ENCODE results near the gene TYW1.
"Not testable (repeated sequence)": the region's sequence is repeated elsewhere in the genome, so short reads cannot be mapped to it uniquely, and the experiment has no call there.

TYW1 gene

DNA sequence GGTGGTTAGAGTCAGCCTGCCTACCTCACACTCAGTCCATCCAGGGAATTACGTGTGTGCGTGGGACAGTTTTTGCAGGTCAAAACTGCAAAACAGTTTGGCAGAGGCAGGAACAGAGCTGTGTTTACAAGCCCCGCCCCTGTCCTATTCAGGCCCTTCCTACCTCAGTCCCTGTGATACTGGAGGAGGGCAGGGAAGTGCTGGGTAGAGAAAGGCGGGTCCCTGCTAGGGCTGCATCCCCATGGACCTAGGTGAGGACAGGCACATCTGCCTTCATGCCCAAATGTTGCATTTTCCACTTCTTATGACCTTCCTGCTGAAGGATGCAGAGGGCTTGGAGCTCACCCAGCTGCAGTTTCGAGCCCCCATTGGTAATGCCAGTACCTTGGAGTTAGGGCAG is 26.3 kb upstream of the TYW1 start:
- Mint-ChIP-seq H3K27ac (no peak overlapping the region), H3K4me3 (no peak overlapping the region), H3K9me3 (no peaks in the 10 kb centered on the region), H3K4me1 (peaks cover 5% of the 10 kb centered on the region), H3K27me3 (no peaks in the 10 kb centered on the region), H3K36me3 (ENCODE audit: low read depth) (no peaks in the 10 kb centered on the region)
- ATAC-seq (no peak), DNase-seq (no peak)

GRCh38 chr7:66974986-66975590 is 21.5 kb upstream of the TYW1 start:
- H3K4me3 Mint-ChIP-seq, result no peak overlapping the region
- H3K27ac Mint-ChIP-seq, result no peak overlapping the region
- ATAC-seq (no peak), DNase-seq (no peak)
- peaks cover 6% of the 10 kb centered on the region for H3K9me3 Mint-ChIP-seq
- H3K4me1 Mint-ChIP-seq, result no peaks in the 10 kb centered on the region
- H3K27me3 Mint-ChIP-seq, result no peaks in the 10 kb centered on the region
- H3K36me3 Mint-ChIP-seq (ENCODE audit: low read depth), result no peaks in the 10 kb centered on the region

DNA sequence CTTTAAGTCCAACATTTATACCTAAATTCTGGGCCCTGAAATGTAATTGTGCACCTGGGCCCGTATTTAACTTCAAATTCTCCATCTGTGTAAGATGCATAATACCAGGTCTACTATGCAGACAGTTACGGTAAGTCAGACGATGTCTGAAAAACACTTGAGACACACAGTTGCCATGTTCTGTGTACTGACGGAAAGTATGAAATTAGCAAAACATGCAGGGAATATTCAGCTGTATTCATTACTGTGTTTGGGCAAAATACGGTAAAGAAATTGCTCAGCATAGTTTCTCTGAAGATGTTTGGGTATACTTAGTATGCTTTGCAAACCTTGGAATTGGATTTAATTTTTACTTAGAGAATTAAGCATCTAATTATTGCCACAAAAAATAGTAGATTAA is 18.3 kb upstream of the TYW1 start:
- not testable (repeated sequence) for H3K36me3 Mint-ChIP-seq (ENCODE audit: low read depth); H3K4me1 Mint-ChIP-seq; DNase-seq; ATAC-seq; H3K4me3 Mint-ChIP-seq; H3K27me3 Mint-ChIP-seq; H3K27ac Mint-ChIP-seq
- peaks cover 12% of the 10 kb centered on the region for H3K9me3 Mint-ChIP-seq

DNA sequence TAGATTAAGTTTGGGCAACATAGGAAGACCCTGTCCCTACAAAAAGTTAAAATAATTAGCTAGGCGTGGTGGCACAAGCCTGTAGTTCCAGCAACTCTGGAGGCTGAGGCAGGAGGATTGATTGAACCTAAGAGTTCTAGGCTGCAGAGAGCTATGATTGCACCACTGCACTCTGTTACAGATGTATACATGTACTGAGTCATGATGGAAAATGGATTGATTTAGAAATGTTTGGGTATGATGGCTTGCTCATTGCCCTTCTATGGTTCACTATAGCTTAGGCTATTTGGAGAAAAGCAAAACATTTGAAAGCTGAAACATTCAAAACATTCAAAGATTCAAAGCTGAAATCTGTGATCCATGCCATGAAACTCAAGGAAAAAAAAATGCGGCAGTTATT is 17.6 kb upstream of the TYW1 start:
- H3K36me3 Mint-ChIP-seq (ENCODE audit: low read depth); ATAC-seq; DNase-seq; H3K4me3 Mint-ChIP-seq; H3K27me3 Mint-ChIP-seq; H3K4me1 Mint-ChIP-seq; H3K27ac Mint-ChIP-seq: not testable (repeated sequence)
- peaks cover 12% of the 10 kb centered on the region for H3K9me3 Mint-ChIP-seq

- not testable (repeated sequence) for H3K27me3 Mint-ChIP-seq; H3K36me3 Mint-ChIP-seq (ENCODE audit: low read depth); H3K4me3 Mint-ChIP-seq; ATAC-seq; H3K27ac Mint-ChIP-seq; H3K4me1 Mint-ChIP-seq; DNase-seq
- peaks cover 12% of the 10 kb centered on the region for H3K9me3 Mint-ChIP-seq
These were observed 16.3 kb upstream of the TYW1 start for GRCh38 chr7:66980336-66980735.

- ATAC-seq, H3K4me3 Mint-ChIP-seq, H3K27ac Mint-ChIP-seq, H3K9me3 Mint-ChIP-seq, DNase-seq, H3K27me3 Mint-ChIP-seq: not testable (repeated sequence)
- Mint-ChIP-seq H3K4me1 (peaks cover 22% of the 10 kb centered on the region), H3K36me3 (ENCODE audit: low read depth) (peaks cover 38% of the 10 kb centered on the region)
These were observed 7.1 kb upstream of the TYW1 start for GRCh38 chr7:66989552-66989951.

DNA sequence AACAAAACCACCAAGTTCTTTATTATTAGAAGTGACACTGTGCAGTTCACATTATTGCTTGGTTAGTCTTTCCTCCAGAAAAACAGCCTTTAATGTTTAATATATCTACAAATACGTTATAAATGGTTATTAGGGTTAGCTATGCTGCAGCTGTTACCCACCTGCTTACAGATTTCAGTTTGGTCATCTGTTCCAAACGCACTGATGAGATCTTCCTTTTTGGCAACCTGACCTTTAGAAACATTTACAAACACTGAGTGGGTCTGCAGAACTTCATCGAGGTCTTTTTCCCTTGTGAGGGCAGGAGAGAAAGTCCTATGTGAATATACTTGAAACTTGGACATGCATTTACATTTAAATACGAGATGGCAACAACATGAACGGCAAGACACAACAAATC is 2.6 kb upstream of the TYW1 start:
- Mint-ChIP-seq H3K4me1 (peaks cover 37% of the 10 kb centered on the region), H3K4me3 (peak overlapping the region; percentile 98), H3K36me3 (ENCODE audit: low read depth) (peaks cover 27% of the 10 kb centered on the region), H3K27ac (peak overlapping the region; percentile 97)
- H3K9me3 Mint-ChIP-seq, ATAC-seq, DNase-seq, H3K27me3 Mint-ChIP-seq: not testable (repeated sequence)

DNA sequence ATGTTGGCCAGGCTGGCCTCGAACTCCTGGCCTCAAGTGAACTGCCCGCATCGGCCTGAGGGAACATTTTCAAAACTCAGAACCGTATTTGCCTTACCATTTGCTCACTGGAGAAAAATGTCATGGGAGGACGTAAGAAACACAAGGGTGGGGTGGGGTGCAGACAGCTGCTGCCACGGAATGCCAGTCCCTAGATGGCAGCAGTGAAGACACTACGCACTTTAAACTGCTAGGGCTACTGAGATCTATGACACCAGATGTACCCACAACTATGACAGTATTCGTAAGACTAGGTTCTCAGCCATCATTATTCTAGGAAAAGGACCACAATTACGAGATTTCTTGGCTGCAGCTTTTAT is 2.0 kb upstream of the TYW1 start:
- peak; percentile 62 for ATAC-seq
- peaks cover 27% of the 10 kb centered on the region for H3K36me3 Mint-ChIP-seq (ENCODE audit: low read depth)
- H3K27me3 Mint-ChIP-seq, result not testable (repeated sequence)

GRCh38 chr7:66995050-66995776 is 1.4 kb upstream of the TYW1 start, which contains the start of gene SBDS:
TSS of gene SBDS (minus strand) at chr7:66995586. CDS start at chr7:66995417, 169 bp downstream.
- Mint-ChIP-seq H3K4me1 (peaks cover 37% of the 10 kb centered on the region), H3K4me3 (peak within 1 kb of the TSS; percentile 98), H3K27ac (peak within 1 kb of the TSS; percentile 97), H3K36me3 (ENCODE audit: low read depth) (peaks cover 27% of the 10 kb centered on the region)
- not testable (repeated sequence) for H3K27me3 Mint-ChIP-seq, H3K9me3 Mint-ChIP-seq
- ATAC-seq, result peak; percentile 62
- peak; percentile 90 for DNase-seq

More for the DNA sequence above, 2.0 kb upstream of the TYW1 start:
- Mint-ChIP-seq H3K4me1 (peaks cover 37% of the 10 kb centered on the region), H3K4me3 (peak overlapping the region; percentile 98), H3K27ac (peak overlapping the region; percentile 97)
- H3K9me3 Mint-ChIP-seq, result not testable (repeated sequence)
- DNase-seq, result peak; percentile 41

- ATAC-seq, H3K27me3 Mint-ChIP-seq, DNase-seq, H3K9me3 Mint-ChIP-seq, H3K4me3 Mint-ChIP-seq: not testable (repeated sequence)
- Mint-ChIP-seq H3K4me1 (peaks cover 16% of the 10 kb centered on the region), H3K36me3 (ENCODE audit: low read depth) (peaks cover 13% of the 10 kb centered on the region), H3K27ac (peak overlapping the region; percentile 30)
These were observed 4.1 kb downstream of the TYW1 start for GRCh38 chr7:67000601-67001258.

- not testable (repeated sequence) for H3K27ac Mint-ChIP-seq, H3K9me3 Mint-ChIP-seq, H3K27me3 Mint-ChIP-seq, H3K4me1 Mint-ChIP-seq, H3K4me3 Mint-ChIP-seq, ATAC-seq, DNase-seq
- H3K36me3 Mint-ChIP-seq (ENCODE audit: low read depth), result peaks cover 26% of the 10 kb centered on the region
These were observed 7.5 kb downstream of the TYW1 start for GRCh38 chr7:67004145-67004544.

GRCh38 chr7:67006965-67007364 is 10.3 kb downstream of the TYW1 start:
- no peak for DNase-seq
- peaks cover 3% of the 10 kb centered on the region for H3K4me1 Mint-ChIP-seq
- no peaks in the 10 kb centered on the region for H3K27me3 Mint-ChIP-seq
- no peak overlapping the region for H3K4me3 Mint-ChIP-seq
- no peak for ATAC-seq
- no peak overlapping the region for H3K27ac Mint-ChIP-seq
- H3K36me3 Mint-ChIP-seq (ENCODE audit: low read depth), result peaks cover 32% of the 10 kb centered on the region
- H3K9me3 Mint-ChIP-seq, result no peaks in the 10 kb centered on the region

GRCh38 chr7:67008260-67008659 is 11.6 kb downstream of the TYW1 start:
- Mint-ChIP-seq H3K27ac (no peak overlapping the region), H3K36me3 (ENCODE audit: low read depth) (peaks cover 29% of the 10 kb centered on the region), H3K4me3 (no peak overlapping the region), H3K4me1 (no peaks in the 10 kb centered on the region), H3K9me3 (no peaks in the 10 kb centered on the region), H3K27me3 (no peaks in the 10 kb centered on the region)
- DNase-seq, result no peak
- no peak for ATAC-seq

- H3K4me1 Mint-ChIP-seq, H3K4me3 Mint-ChIP-seq, DNase-seq, H3K9me3 Mint-ChIP-seq, H3K27ac Mint-ChIP-seq, H3K27me3 Mint-ChIP-seq, ATAC-seq: not testable (repeated sequence)
- peaks cover 25% of the 10 kb centered on the region for H3K36me3 Mint-ChIP-seq (ENCODE audit: low read depth)
These were observed 13.0 kb downstream of the TYW1 start for GRCh38 chr7:67009677-67010076.

GRCh38 chr7:67014076-67014622 is 17.5 kb downstream of the TYW1 start:
- not testable (repeated sequence) for ATAC-seq, H3K9me3 Mint-ChIP-seq
- H3K36me3 Mint-ChIP-seq (ENCODE audit: low read depth), result peaks cover 28% of the 10 kb centered on the region

More at GRCh38 chr7:67014076-67014622, 17.5 kb downstream of the TYW1 start:
- not testable (repeated sequence) for H3K4me1 Mint-ChIP-seq, H3K4me3 Mint-ChIP-seq, H3K27me3 Mint-ChIP-seq, DNase-seq, H3K27ac Mint-ChIP-seq
